ENCODE results near the gene SLC25A26.

DNA sequence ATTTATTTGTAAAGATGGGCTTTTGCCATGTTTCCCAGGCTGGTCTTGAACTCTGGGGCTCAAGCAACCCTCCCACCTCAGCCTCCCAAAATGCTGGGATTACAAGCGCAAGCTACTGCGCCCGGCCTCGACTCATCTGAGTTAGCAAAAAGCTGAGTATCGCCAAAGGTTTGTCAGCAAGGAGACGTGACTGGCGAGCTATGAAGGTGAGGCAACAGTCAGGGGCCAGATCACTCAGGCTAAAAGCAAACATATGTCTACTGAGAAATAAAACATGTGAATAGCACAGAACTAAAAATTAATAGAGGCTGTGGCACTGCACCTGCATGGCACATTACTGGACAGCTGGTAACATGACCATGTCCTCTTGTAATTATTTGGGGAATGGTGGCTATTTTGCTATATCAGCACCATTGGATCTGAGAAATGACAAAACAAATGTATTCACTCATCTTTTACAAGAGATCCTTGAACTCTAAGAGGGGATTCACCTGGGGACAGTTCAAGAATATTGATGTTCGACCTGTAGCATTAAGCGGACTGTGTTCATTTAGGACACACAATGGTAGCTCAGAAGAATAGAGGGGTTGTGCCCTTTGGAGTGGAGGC, 10.0 kb upstream of the SLC25A26 start:
- TF ChIP-seq, protein P1, sequence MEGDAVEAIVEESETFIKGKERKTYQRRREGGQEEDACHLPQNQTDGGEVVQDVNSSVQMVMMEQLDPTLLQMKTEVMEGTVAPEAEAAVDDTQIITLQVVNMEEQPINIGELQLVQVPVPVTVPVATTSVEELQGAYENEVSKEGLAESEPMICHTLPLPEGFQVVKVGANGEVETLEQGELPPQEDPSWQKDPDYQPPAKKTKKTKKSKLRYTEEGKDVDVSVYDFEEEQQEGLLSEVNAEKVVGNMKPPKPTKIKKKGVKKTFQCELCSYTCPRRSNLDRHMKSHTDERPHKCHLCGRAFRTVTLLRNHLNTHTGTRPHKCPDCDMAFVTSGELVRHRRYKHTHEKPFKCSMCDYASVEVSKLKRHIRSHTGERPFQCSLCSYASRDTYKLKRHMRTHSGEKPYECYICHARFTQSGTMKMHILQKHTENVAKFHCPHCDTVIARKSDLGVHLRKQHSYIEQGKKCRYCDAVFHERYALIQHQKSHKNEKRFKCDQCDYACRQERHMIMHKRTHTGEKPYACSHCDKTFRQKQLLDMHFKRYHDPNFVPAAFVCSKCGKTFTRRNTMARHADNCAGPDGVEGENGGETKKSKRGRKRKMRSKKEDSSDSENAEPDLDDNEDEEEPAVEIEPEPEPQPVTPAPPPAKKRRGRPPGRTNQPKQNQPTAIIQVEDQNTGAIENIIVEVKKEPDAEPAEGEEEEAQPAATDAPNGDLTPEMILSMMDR (conservative IDR thresholded peaks at IDR 0.05) = no peak
- no peak for TF ChIP-seq ZFX (IDR thresholded peaks at IDR 0.05)

Measured in C4-2B (cell line).